NCI-H146 treated with DMSO at 0.1 percent for 48 hours (cell line): ENCODE data around the gene CELSR3.

Source experiments
- DNase-seq: peaks from one replicate; lab custom pipeline; 2025; ENCODE audit not compliant: unreplicated experiment; lab: John Stamatoyannopoulos, UW

The CELSR3 gene

GRCh38 chr3:48600711-48601621, 61.7 kb downstream of the CELSR3 start:
- DNase-seq = no peak

GRCh38 chr3:48599509-48600285, 63.0 kb downstream of the CELSR3 start:
- DNase-seq = no peak

GRCh38 chr3:48599077-48599501, 63.6 kb downstream of the CELSR3 start:
- no peak for DNase-seq

- no peak for DNase-seq
Measured at GRCh38 chr3:48598323-48599076, 64.2 kb downstream of the CELSR3 start.

GRCh38 chr3:48597408-48597800, 65.3 kb downstream of the CELSR3 start:
- no peak for DNase-seq

GRCh38 chr3:48596676-48597407, 65.8 kb downstream of the CELSR3 start:
- no peak for DNase-seq

- DNase-seq = no peak
Measured at GRCh38 chr3:48596157-48596556, 66.5 kb downstream of the CELSR3 start.

GRCh38 chr3:48595526-48596121, 67.1 kb downstream of the CELSR3 start:
- no peak for DNase-seq

GRCh38 chr3:48595075-48595525, 67.6 kb downstream of the CELSR3 start, which contains the start of gene COL7A1:
Gene COL7A1, minus strand, starts transcription at chr3:48595329. Its CDS starts 170 bp downstream, at chr3:48595159.
- DNase-seq = no peak

- DNase-seq = no peak
Measured at GRCh38 chr3:48594417-48595049, 68.2 kb downstream of the CELSR3 start.

GRCh38 chr3:48593337-48593736, 69.3 kb downstream of the CELSR3 start:
- no peak for DNase-seq

- DNase-seq = no peak
Measured at GRCh38 chr3:48592519-48593087, 70.1 kb downstream of the CELSR3 start.

- DNase-seq = no peak
Measured at GRCh38 chr3:48591886-48592518, 70.7 kb downstream of the CELSR3 start.

- no peak for DNase-seq
Measured at GRCh38 chr3:48591436-48591835, 71.2 kb downstream of the CELSR3 start.

- no peak for DNase-seq
Measured at GRCh38 chr3:48588230-48588629, 74.5 kb downstream of the CELSR3 start.

- no peak for DNase-seq
Measured at GRCh38 chr3:48587686-48588085, 75.0 kb downstream of the CELSR3 start.
